ENCODE data around the gene AP1S3.

DNA sequence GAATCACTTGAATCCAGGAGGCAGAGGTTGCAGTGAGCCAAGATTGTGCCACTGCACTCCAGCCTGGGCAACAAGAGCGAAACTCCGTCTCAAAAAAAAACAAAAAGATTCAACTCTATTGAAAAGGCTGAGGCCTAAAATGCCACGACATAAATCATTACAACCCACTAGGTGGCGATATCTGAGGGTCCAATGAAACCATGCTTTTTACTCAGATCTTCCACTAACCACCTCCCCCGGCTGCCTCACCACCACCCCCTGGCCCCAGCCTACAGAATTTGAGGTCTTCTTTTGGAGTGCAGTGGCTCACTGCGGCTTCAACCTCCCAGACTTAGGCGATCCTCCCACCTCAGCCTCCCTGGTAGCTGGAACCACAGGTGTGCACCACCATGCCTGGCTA is 57.5 kb downstream of the AP1S3 start:
- no peak for TF ChIP-seq POLR2A (IDR thresholded peaks at IDR 0.05; ENCODE audit: low read depth, low read length)
- peak; percentile 26 to 46 for TF ChIP-seq CTCF (IDR thresholded peaks at IDR 0.05; ENCODE audit: extremely low read depth in 1 of 2, insufficient read depth in 1 of 2, low read depth in 1 of 2, low read length in 2 of 2)
